ENCODE data around the gene LYPD1.

The LYPD1 gene

GRCh38 chr2:132669908-132670495 lies at the start of gene LYPD1:
TSS of gene LYPD1 (minus strand) at chr2:132670205. CDS start at chr2:132669932, 273 bp downstream.
- TF ChIP-seq TCF12 (IDR thresholded peaks at IDR 0.05; ENCODE audit: low read depth), result no peak
- TF ChIP-seq EGR1 (IDR thresholded peaks at IDR 0.05), result peak; percentile 6; the same call in 1 of the 2 replicates
- peak; percentile 94 for TF ChIP-seq USF1 (IDR thresholded peaks at IDR 0.05)

- TF ChIP-seq TEAD4 (IDR thresholded peaks at IDR 0.05) (no peak), CEBPB (IDR thresholded peaks at IDR 0.05) (no peak), USF1 (IDR thresholded peaks at IDR 0.05) (no peak), EGR1 (IDR thresholded peaks at IDR 0.05) (no peak), TAF1 (IDR thresholded peaks at IDR 0.05; ENCODE audit: low read depth) (no peak), YY1 (IDR thresholded peaks at IDR 0.05; ENCODE audit: low read depth) (no peak), NFIC (IDR thresholded peaks at IDR 0.05) (no peak), CREB1 (IDR thresholded peaks at IDR 0.05; ENCODE audit: low read depth) (no peak)
These were observed 49.5 kb upstream of the LYPD1 start for GRCh38 chr2:132719480-132719879.

GRCh38 chr2:132716954-132717353 lies 46.9 kb upstream of the LYPD1 start:
- TF ChIP-seq FOXM1 (IDR thresholded peaks at IDR 0.05; ENCODE audit: borderline replicate concordance, low read depth) (no peak), TAF1 (IDR thresholded peaks at IDR 0.05; ENCODE audit: low read depth) (no peak)

GRCh38 chr2:132715386-132716351 lies 45.7 kb upstream of the LYPD1 start:
- TF ChIP-seq RAD21 (IDR thresholded peaks at IDR 0.05; ENCODE audit: low read depth) (no peak), CEBPB (IDR thresholded peaks at IDR 0.05) (no peak), MAX (IDR thresholded peaks at IDR 0.05) (no peak), CREB1 (IDR thresholded peaks at IDR 0.05; ENCODE audit: low read depth) (no peak), FOXM1 (IDR thresholded peaks at IDR 0.05; ENCODE audit: borderline replicate concordance, low read depth) (no peak), REST (IDR thresholded peaks at IDR 0.05; ENCODE audit: low read depth) (no peak), EGR1 (IDR thresholded peaks at IDR 0.05) (no peak), TCF12 (IDR thresholded peaks at IDR 0.05; ENCODE audit: low read depth) (no peak), ZBTB7A (IDR thresholded peaks at IDR 0.05; ENCODE audit: low read depth) (no peak), EP300 (IDR thresholded peaks at IDR 0.05; ENCODE audit: borderline replicate concordance) (no peak), TAF1 (IDR thresholded peaks at IDR 0.05; ENCODE audit: low read depth) (no peak), YY1 (IDR thresholded peaks at IDR 0.05; ENCODE audit: low read depth) (no peak), TEAD4 (IDR thresholded peaks at IDR 0.05) (no peak), USF1 (IDR thresholded peaks at IDR 0.05) (no peak), NFIC (IDR thresholded peaks at IDR 0.05) (no peak)

- TF ChIP-seq RAD21 (IDR thresholded peaks at IDR 0.05; ENCODE audit: low read depth) (no peak), TAF1 (IDR thresholded peaks at IDR 0.05; ENCODE audit: low read depth) (no peak), EGR1 (IDR thresholded peaks at IDR 0.05) (no peak), USF1 (IDR thresholded peaks at IDR 0.05) (no peak), ZBTB7A (IDR thresholded peaks at IDR 0.05; ENCODE audit: low read depth) (no peak), REST (IDR thresholded peaks at IDR 0.05; ENCODE audit: low read depth) (no peak), NFIC (IDR thresholded peaks at IDR 0.05) (no peak), TEAD4 (IDR thresholded peaks at IDR 0.05) (no peak), CREB1 (IDR thresholded peaks at IDR 0.05; ENCODE audit: low read depth) (no peak), MAX (IDR thresholded peaks at IDR 0.05) (no peak), CEBPB (IDR thresholded peaks at IDR 0.05) (no peak)
These were observed 33.4 kb upstream of the LYPD1 start for GRCh38 chr2:132703396-132703795.

Measured in Ishikawa (cell line).